A549 (cell line): ENCODE measurements around the gene SDSL. TPM values are rescaled to one million over a fixed set of nuclear protein-coding genes. Genes with fewer than 3 reads are reported as not detected.

Experiments used
- ATOH8 ChIP-seq: fragments of 250-450 bp; sonication (Bioruptor Pico); IDR thresholded peaks from 2 replicates; pipeline ENCODE4 v1.5.0; 2020; ENCODE audit warnings: low read depth, mild to moderate bottlenecking, moderate library complexity
- BCL3 ChIP-seq: fragments of >200 bp; sonication (Bioruptor Twin); formaldehyde crosslinking; IDR thresholded peaks from 3 replicates; pipeline ENCODE4 v1.6.1; 2016
- BHLHE40 ChIP-seq: IDR thresholded peaks from 2 replicates; pipeline ENCODE4 v1.6.1; 2012; ENCODE audit warnings: low read depth, low read length, inconsistent platforms
- CBX8 ChIP-seq: fragments of 200-600 bp; sonication (generic); IDR thresholded peaks from 2 replicates; pipeline ENCODE4 v1.6.1; 2016
- CHD4 ChIP-seq: fragments of 200-600 bp; sonication (generic); IDR thresholded peaks from 2 replicates; pipeline ENCODE4 v1.6.1; 2016; ENCODE audit warnings: antibody characterized with exemption, mild to moderate bottlenecking, borderline replicate concordance
- CTCF ChIP-seq: fragments of >200 bp; sonication (Bioruptor Twin); formaldehyde crosslinking; IDR thresholded peaks from 3 replicates; pipeline ENCODE4 v1.5.1; 2016
- EHMT2 ChIP-seq: fragments of 200-600 bp; sonication (generic); IDR thresholded peaks from 2 replicates; pipeline ENCODE4 v1.6.1; 2016; ENCODE audit warnings: antibody characterized with exemption, low read depth, mild to moderate bottlenecking, moderate library complexity
- FOSB ChIP-seq: fragments of 250-450 bp; sonication (Bioruptor Pico); IDR thresholded peaks from 2 replicates; pipeline ENCODE4 v1.5.0; 2020; ENCODE audit warnings: mild to moderate bottlenecking, moderate library complexity
- FOSL2 ChIP-seq, 2 experiments: fragments of 450-650 bp in 1 of 2; fragments of >200 bp in 1 of 2; sonication (Bioruptor Twin) in 1 of 2; formaldehyde crosslinking; IDR thresholded peaks; 2 replicates each; pipeline versions ENCODE4 v1.5.0 to v1.6.1; 2016 to 2020; ENCODE audit warnings: mild to moderate bottlenecking in 1 of 2, moderate library complexity in 1 of 2
- FOXS1 ChIP-seq: fragments of 250-450 bp; sonication (Bioruptor Pico); IDR thresholded peaks from 2 replicates; pipeline ENCODE4 v1.5.0; 2020; ENCODE audit warnings: mild to moderate bottlenecking, moderate library complexity
- GATA3 ChIP-seq: IDR thresholded peaks from 2 replicates; pipeline ENCODE4 v1.6.1; 2012; ENCODE audit warnings: borderline replicate concordance
- HES2 ChIP-seq: fragments of >200 bp; sonication (Bioruptor Twin); formaldehyde crosslinking; IDR thresholded peaks from 2 replicates; pipeline ENCODE4 v1.6.1; 2016
- HEYL ChIP-seq: fragments of 250-450 bp; sonication (Bioruptor Pico); IDR thresholded peaks from 2 replicates; pipeline ENCODE4 v1.8.0; 2021; ENCODE audit warnings: mild to moderate bottlenecking, moderate library complexity
- HMGXB4 ChIP-seq: fragments of 250-450 bp; sonication (Bioruptor Pico); IDR thresholded peaks from 2 replicates; pipeline ENCODE4 v1.5.0; 2021; ENCODE audit warnings: mild to moderate bottlenecking, moderate library complexity, borderline replicate concordance
- HOXB5 ChIP-seq: fragments of 250-450 bp; sonication (Bioruptor Pico); IDR thresholded peaks from 2 replicates; pipeline ENCODE4 v1.5.0; 2020; ENCODE audit warnings: mild to moderate bottlenecking, moderate library complexity
- JUNB ChIP-seq: fragments of >200 bp; sonication (Bioruptor Twin); formaldehyde crosslinking; IDR thresholded peaks from 2 replicates; pipeline ENCODE4 v1.6.1; 2016
- KDM5A ChIP-seq: fragments of 200-600 bp; sonication (generic); IDR thresholded peaks from 2 replicates; pipeline ENCODE4 v1.6.1; 2016; ENCODE audit warnings: antibody characterized with exemption, mild to moderate bottlenecking
- MAX ChIP-seq: IDR thresholded peaks from 2 replicates; pipeline ENCODE4 v1.6.1; 2012
- MAZ ChIP-seq: fragments of 150-350 bp; IDR thresholded peaks from 2 replicates; pipeline ENCODE4 v1.6.1; 2014; ENCODE audit warnings: antibody characterized with exemption, low read depth, low read length, borderline replicate concordance
- MYC ChIP-seq: IDR thresholded peaks from 2 replicates; pipeline ENCODE4 v1.6.1; 2012; ENCODE audit warnings: mild to moderate bottlenecking, inconsistent platforms, low read length, improper control_type of control experiment, borderline replicate concordance
- NFE2L2 ChIP-seq: fragments of 150-350 bp; conservative IDR thresholded peaks from 2 replicates; pipeline ENCODE4 v1.6.1; 2014; ENCODE audit warnings: low read length
- NR3C1 ChIP-seq: fragments of >200 bp; sonication (Bioruptor Twin); formaldehyde crosslinking; IDR thresholded peaks from 3 replicates; pipeline ENCODE4 v1.6.1; 2017
- POLR2A ChIP-seq: IDR thresholded peaks from 2 replicates; pipeline ENCODE4 v1.6.1; 2012; ENCODE audit warnings: mild to moderate bottlenecking, low read length
- POLR2AphosphoS2 ChIP-seq: conservative IDR thresholded peaks from 2 replicates; pipeline ENCODE4 v1.6.1; 2012; ENCODE audit warnings: low read length, improper control_type of control experiment, inconsistent platforms
- RAD21 ChIP-seq, 2 experiments: fragments of >200 bp in 1 of 2; sonication (Bioruptor Twin) in 1 of 2; formaldehyde crosslinking in 1 of 2; IDR thresholded peaks in 1 of 2; conservative IDR thresholded peaks in 1 of 2; 2 replicates in 1 of 2; 3 replicates in 1 of 2; pipeline ENCODE4 v1.6.1; 2012 to 2018; ENCODE audit warnings: inconsistent platforms in 1 of 2
- RARB ChIP-seq: fragments of 250-450 bp; sonication (Bioruptor Pico); IDR thresholded peaks from 2 replicates; pipeline ENCODE4 v1.8.0; 2021; ENCODE audit warnings: mild to moderate bottlenecking, moderate library complexity
- REST ChIP-seq: fragments of 200-600 bp; sonication (generic); IDR thresholded peaks from 2 replicates; pipeline ENCODE4 v1.6.1; 2016; ENCODE audit warnings: antibody characterized with exemption, mild to moderate bottlenecking, moderate library complexity
- RFX5 ChIP-seq: fragments of 450-650 bp; IDR thresholded peaks from 2 replicates; pipeline ENCODE4 v1.7.1; 2014; ENCODE audit warnings: antibody characterized with exemption, mild to moderate bottlenecking, moderate library complexity
- SMC3 ChIP-seq: fragments of >200 bp; sonication (Bioruptor Twin); formaldehyde crosslinking; IDR thresholded peaks from 3 replicates; pipeline ENCODE4 v1.6.1; 2018; ENCODE audit warnings: inconsistent platforms
- SREBF2 ChIP-seq: fragments of 450-650 bp; IDR thresholded peaks from 2 replicates; pipeline ENCODE4 v1.6.1; 2014; ENCODE audit warnings: mild to moderate bottlenecking, moderate library complexity
- TFCP2L1 ChIP-seq: fragments of 250-450 bp; sonication (Bioruptor Pico); IDR thresholded peaks from 2 replicates; pipeline ENCODE4 v1.5.0; 2021; ENCODE audit warnings: mild to moderate bottlenecking
- TP53 ChIP-seq: fragments of 250-450 bp; sonication (Bioruptor Pico); IDR thresholded peaks from 2 replicates; pipeline ENCODE4 v1.5.0; 2021; ENCODE audit warnings: mild to moderate bottlenecking, moderate library complexity
- ZNF302 ChIP-seq: fragments of 250-450 bp; sonication (Bioruptor Pico); IDR thresholded peaks from 2 replicates; pipeline ENCODE4 v1.9.0; 2021; ENCODE audit warnings: inconsistent platforms, mild to moderate bottlenecking, moderate library complexity
- ZSCAN20 ChIP-seq: fragments of 250-450 bp; sonication (Bioruptor Pico); IDR thresholded peaks from 2 replicates; pipeline ENCODE4 v1.8.0; 2022; ENCODE audit warnings: mild to moderate bottlenecking, moderate library complexity
- polyA plus RNA-seq, 4 experiments: library from polyadenylated mRNA; depleted of rRNA in 3 of 4; stranded (reverse); fragments of >200 nt; fragmentation: RNase III in 1 of 4; extraction: RNeasy Plus Mini Kit Qiagen cat#74134 plus additional on column Dnase treatment in 1 of 4; gene quantifications; 2 replicates in 3 of 4; 3 replicates in 1 of 4; pipeline ENCODE4 v1.2.3, GENCODE V29; 2011 to 2017

SDSL gene
- polyA plus RNA-seq, 2 of the 4 experiments (the other 2 are of a cell fraction) = 21.0 to 26.7 TPM

GRCh38 chr12:113424915-113425823, 3.0 kb downstream of the SDSL start (continued):
- TF ChIP-seq MAZ = no peak
- no peak for TF ChIP-seq NFE2L2
- TF ChIP-seq POLR2A = no peak
- no peak for TF ChIP-seq HMGXB4 (CRISPR knock-in tag)
- TF ChIP-seq KDM5A = no peak
- TF ChIP-seq MYC = no peak
- no peak for TF ChIP-seq SREBF2
- TF ChIP-seq MAX = no peak
- no peak for TF ChIP-seq HEYL (CRISPR knock-in tag)
- no peak for TF ChIP-seq HES2
- TF ChIP-seq FOSB (CRISPR knock-in tag) = no peak
- TF ChIP-seq REST = no peak
- peak; percentile 76 to 85 for TF ChIP-seq RAD21 (conservative IDR thresholded peaks at IDR 0.05 in 1 of 2, IDR thresholded peaks at IDR 0.05 in 1 of 2)
- no peak for TF ChIP-seq CBX8
- TF ChIP-seq RARB (CRISPR knock-in tag) = no peak
- TF ChIP-seq FOSL2 (IDR thresholded peaks at IDR 0.05) = no peak
- no peak for TF ChIP-seq FOSL2 (CRISPR knock-in tag; IDR thresholded peaks at IDR 0.05)
- TF ChIP-seq TFCP2L1 (CRISPR knock-in tag) = no peak
- no peak for TF ChIP-seq BHLHE40
- no peak for TF ChIP-seq TP53 (CRISPR knock-in tag)
- TF ChIP-seq EHMT2 = no peak
- TF ChIP-seq ZSCAN20 (CRISPR knock-in tag) = no peak
- no peak for TF ChIP-seq GATA3
- TF ChIP-seq ZNF302 (CRISPR knock-in tag) = no peak
- no peak for TF ChIP-seq POLR2AphosphoS2
- TF ChIP-seq BCL3 = no peak
- no peak for TF ChIP-seq HOXB5
- TF ChIP-seq SMC3 = peak; percentile 79
- peak; percentile 88 for TF ChIP-seq CHD4
- no peak for TF ChIP-seq NR3C1
- TF ChIP-seq ATOH8 (CRISPR knock-in tag) = no peak
- TF ChIP-seq RFX5 = no peak
- TF ChIP-seq JUNB = no peak
- TF ChIP-seq FOXS1 (CRISPR knock-in tag) = no peak
- peak; percentile 88 for TF ChIP-seq CTCF
